IPS DF 4.7 (cell line): ENCODE results near the gene ZNF487.
"Not testable (repeated sequence)": the region's sequence is repeated elsewhere in the genome, so short reads cannot be mapped to it uniquely, and the experiment has no call there.

Experiments used
- DNase-seq: peaks from one replicate; pipeline ENCODE4 v3.0.0-alpha.2; 2013; ENCODE audit warnings: low spot score; ENCODE audit errors: extremely low read depth

ZNF487 gene

GRCh38 chr10:43436291-43437140 is at the start of gene ZNF487:
ZNF487 (plus strand) TSS chr10:43437111; CDS start chr10:43475814, 38,703 bp downstream.
- DNase-seq = no peak

- no peak for DNase-seq
Measured at GRCh38 chr10:43387678-43388032, 49.3 kb upstream of the ZNF487 start.

- no peak for DNase-seq
Measured at GRCh38 chr10:43389867-43390266, 47.0 kb upstream of the ZNF487 start.

GRCh38 chr10:43390333-43390732 is 46.6 kb upstream of the ZNF487 start:
- no peak for DNase-seq

- DNase-seq = no peak
Measured at GRCh38 chr10:43390759-43391158, 46.2 kb upstream of the ZNF487 start.

- no peak for DNase-seq
Measured at GRCh38 chr10:43391496-43391895, 45.4 kb upstream of the ZNF487 start.

- no peak for DNase-seq
Measured at GRCh38 chr10:43392748-43393147, 44.2 kb upstream of the ZNF487 start.

GRCh38 chr10:43393186-43393585 is 43.7 kb upstream of the ZNF487 start:
- not testable (repeated sequence) for DNase-seq

GRCh38 chr10:43393606-43394360 is 43.1 kb upstream of the ZNF487 start:
- no peak for DNase-seq

GRCh38 chr10:43394868-43395267 is 42.0 kb upstream of the ZNF487 start:
- no peak for DNase-seq

GRCh38 chr10:43395571-43396060 is 41.3 kb upstream of the ZNF487 start:
- no peak for DNase-seq

GRCh38 chr10:43396061-43396927 is 40.6 kb upstream of the ZNF487 start:
- DNase-seq = no peak

GRCh38 chr10:43396928-43397624 is 39.8 kb upstream of the ZNF487 start:
- no peak for DNase-seq

- DNase-seq = no peak
Measured at GRCh38 chr10:43398939-43399319, 38.0 kb upstream of the ZNF487 start.

GRCh38 chr10:43399320-43400310 is 37.3 kb upstream of the ZNF487 start:
- DNase-seq = no peak

GRCh38 chr10:43401627-43402026 is 35.3 kb upstream of the ZNF487 start:
- no peak for DNase-seq

- no peak for DNase-seq
Measured at GRCh38 chr10:43402176-43402575, 34.7 kb upstream of the ZNF487 start.

GRCh38 chr10:43402880-43403452 is 33.9 kb upstream of the ZNF487 start:
- no peak for DNase-seq
